Thyroid gland (tissue), 4 donors: ENCODE measurements around the gene PIP5K1A. TPM values are rescaled to one million over a fixed set of nuclear protein-coding genes. Genes with fewer than 3 reads are reported as not detected.
"Not testable (repeated sequence)": the region's sequence is repeated elsewhere in the genome, so short reads cannot be mapped to it uniquely, and the experiment has no call there.

Experiments used
- DNase-seq, 2 donors: peaks; one replicate each; pipeline ENCODE4 v3.0.0-alpha.2; 2019
- H3K27ac ChIP-seq, 3 donors: fragments of 200-600 bp; sonication (generic); 1 replicate in 2 of 3; 2 replicates in 1 of 3; pipeline ENCODE4 v1.5.1; 2016 to 2019; ENCODE audit warnings: mild to moderate bottlenecking in 1 of 3, moderate library complexity in 1 of 3
- H3K27me3 ChIP-seq: fragments of 200-600 bp; sonication (generic); one replicate; pipeline ENCODE4 v1.5.1; 2019
- H3K36me3 ChIP-seq, 2 donors: fragments of 200-600 bp; sonication (generic); one replicate each; pipeline ENCODE4 v1.5.1; 2016 to 2019
- H3K4me1 ChIP-seq, 2 donors: fragments of 200-600 bp; sonication (generic); one replicate each; pipeline ENCODE4 v1.5.1; 2017 to 2019
- H3K4me3 ChIP-seq, 3 donors: fragments of 200-600 bp; sonication (generic); replicated peaks in 1 of 3; 1 replicate in 2 of 3; 2 replicates in 1 of 3; pipeline ENCODE4 v1.5.1; 2016; ENCODE audit warnings: mild to moderate bottlenecking in 1 of 3
- H3K9me3 ChIP-seq: fragments of 200-600 bp; sonication (generic); one replicate; pipeline ENCODE4 v1.5.1; 2017
- POLR2A ChIP-seq, 2 donors: fragments of 450-650 bp; IDR thresholded peaks; one replicate each; pipeline ENCODE4 v1.6.1; 2017; ENCODE audit warnings: antibody characterized with exemption in 2 of 2, mild to moderate bottlenecking in 2 of 2, moderate library complexity in 1 of 2
- WGBS, 2 donors: methylation state at CpG; one replicate each; pipeline ENCODE4 v1.1.5; 2017; 5-methylcytosine and 5-hydroxymethylcytosine counted together
- intact Hi-C: fragments of 100-400 bp; cut with DNase I; formaldehyde crosslinking; loops from one replicate; pipeline ENCODE4 v1.15.1; 2023
- total RNA-seq, 4 donors: library from RNA; depleted of rRNA; stranded (reverse); fragments of >200 nt; gene quantifications; one replicate each; pipeline ENCODE4 v1.2.3, GENCODE V29; 2016
- TF ChIP-seq, protein P1 (sequence below), 6 experiments: fragments of 200-600 bp in 3 of 6; fragments of 450-650 bp in 3 of 6; sonication (generic) in 3 of 6; IDR thresholded peaks; one replicate each; pipeline ENCODE4 v1.5.1; 2016 to 2019; ENCODE audit warnings: antibody characterized with exemption in 6 of 6, mild to moderate bottlenecking in 2 of 6, inconsistent platforms in 1 of 6, moderate library complexity in 1 of 6

Gene PIP5K1A
- total RNA-seq, 4 donors from 2014 or later, result 53.4 to 74.5 (median 57.8) TPM

DNA sequence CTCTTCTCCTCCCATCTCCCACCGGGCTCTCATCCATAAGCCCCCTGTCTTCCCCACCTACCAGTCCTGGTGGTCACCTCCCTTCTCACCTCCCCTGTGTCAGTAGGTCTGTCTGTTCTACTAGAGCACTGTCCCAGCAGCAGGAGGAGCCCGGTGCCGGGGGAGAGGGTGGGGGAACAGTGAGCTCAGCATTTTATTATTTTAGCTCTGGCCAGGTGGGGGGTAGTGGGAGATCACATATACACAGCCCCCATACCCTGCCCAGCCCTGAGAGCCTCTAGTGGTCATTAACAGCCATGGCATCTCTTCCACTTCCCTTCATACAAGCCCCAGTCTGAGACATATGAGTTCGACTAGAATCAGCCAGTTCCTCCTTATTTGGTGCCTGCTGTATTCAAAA, 22.5 kb upstream of the PIP5K1A start, which contains the start of gene TMOD4:
Gene TMOD4, minus strand, starts transcription at position 119 of the 400 bp plus-strand sequence. CDS start 1,106 bp downstream, outside the sequence.
- intact Hi-C loops, result no loop called here

DNA sequence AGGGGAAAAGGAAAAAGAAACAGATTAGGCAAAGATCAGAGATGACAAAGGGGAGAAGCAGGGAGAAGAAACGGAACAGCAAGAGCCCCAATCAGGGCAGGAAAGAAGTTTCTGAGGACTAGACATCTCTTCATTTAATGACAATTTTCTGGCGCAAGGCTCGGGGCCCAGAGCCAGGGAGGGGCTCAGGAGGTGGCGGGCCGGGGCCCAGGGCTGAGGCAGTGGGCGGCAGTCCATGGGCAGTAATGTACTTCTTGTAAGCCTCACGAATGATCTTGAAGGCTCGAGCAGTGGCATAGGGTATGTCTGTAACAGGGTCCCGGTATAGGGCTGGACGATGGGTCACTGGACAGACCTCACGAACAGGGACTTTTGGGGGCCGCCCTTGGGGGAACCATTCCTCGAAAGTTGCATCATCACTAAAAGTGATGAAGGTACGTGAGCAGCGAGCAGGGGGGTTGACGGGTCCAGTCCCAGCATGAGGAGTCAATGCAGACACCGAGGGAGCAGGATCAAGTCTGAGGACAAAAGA, 21.8 kb upstream of the PIP5K1A start:
- DNase-seq, result no peak
- Histone ChIP-seq H3K9me3 (no peaks in the 10 kb centered on the region), H3K27ac (no peak overlapping the region), H3K4me1 (no peaks in the 10 kb centered on the region), H3K27me3 (no peaks in the 10 kb centered on the region), H3K36me3 (peaks cover 33 to 60% of the 10 kb centered on the region in 2 donors), H3K4me3 (no peak overlapping the region)
- 96% methylated on average over 17 of the region's 17 CpGs for WGBS, 2 donors
- no peak for TF ChIP-seq POLR2A (IDR thresholded peaks at IDR 0.05)
- TF ChIP-seq, protein P1, sequence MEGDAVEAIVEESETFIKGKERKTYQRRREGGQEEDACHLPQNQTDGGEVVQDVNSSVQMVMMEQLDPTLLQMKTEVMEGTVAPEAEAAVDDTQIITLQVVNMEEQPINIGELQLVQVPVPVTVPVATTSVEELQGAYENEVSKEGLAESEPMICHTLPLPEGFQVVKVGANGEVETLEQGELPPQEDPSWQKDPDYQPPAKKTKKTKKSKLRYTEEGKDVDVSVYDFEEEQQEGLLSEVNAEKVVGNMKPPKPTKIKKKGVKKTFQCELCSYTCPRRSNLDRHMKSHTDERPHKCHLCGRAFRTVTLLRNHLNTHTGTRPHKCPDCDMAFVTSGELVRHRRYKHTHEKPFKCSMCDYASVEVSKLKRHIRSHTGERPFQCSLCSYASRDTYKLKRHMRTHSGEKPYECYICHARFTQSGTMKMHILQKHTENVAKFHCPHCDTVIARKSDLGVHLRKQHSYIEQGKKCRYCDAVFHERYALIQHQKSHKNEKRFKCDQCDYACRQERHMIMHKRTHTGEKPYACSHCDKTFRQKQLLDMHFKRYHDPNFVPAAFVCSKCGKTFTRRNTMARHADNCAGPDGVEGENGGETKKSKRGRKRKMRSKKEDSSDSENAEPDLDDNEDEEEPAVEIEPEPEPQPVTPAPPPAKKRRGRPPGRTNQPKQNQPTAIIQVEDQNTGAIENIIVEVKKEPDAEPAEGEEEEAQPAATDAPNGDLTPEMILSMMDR (IDR thresholded peaks at IDR 0.05), result no peak
- intact Hi-C loops, result no loop called here

More for the DNA sequence above, 22.5 kb upstream of the PIP5K1A start, which contains the start of gene TMOD4:
- H3K4me3 ChIP-seq, result no peak within 1 kb of the TSS
- 56 to 63% methylated on average over 4 of the region's 4 CpGs for WGBS, 2 donors
- H3K9me3 ChIP-seq, result no peaks in the 10 kb centered on the region
- no peaks in the 10 kb centered on the region for H3K27me3 ChIP-seq
- no peak for DNase-seq
- H3K27ac ChIP-seq, result no peak within 1 kb of the TSS
- H3K4me1 ChIP-seq, result no peaks in the 10 kb centered on the region
- no peak for TF ChIP-seq POLR2A (IDR thresholded peaks at IDR 0.05)
- TF ChIP-seq, protein P1 (IDR thresholded peaks at IDR 0.05), result peak in 1 of 6 experiments; percentile 39
- H3K36me3 ChIP-seq, result peaks cover 26 to 53% of the 10 kb centered on the region in 2 donors

DNA sequence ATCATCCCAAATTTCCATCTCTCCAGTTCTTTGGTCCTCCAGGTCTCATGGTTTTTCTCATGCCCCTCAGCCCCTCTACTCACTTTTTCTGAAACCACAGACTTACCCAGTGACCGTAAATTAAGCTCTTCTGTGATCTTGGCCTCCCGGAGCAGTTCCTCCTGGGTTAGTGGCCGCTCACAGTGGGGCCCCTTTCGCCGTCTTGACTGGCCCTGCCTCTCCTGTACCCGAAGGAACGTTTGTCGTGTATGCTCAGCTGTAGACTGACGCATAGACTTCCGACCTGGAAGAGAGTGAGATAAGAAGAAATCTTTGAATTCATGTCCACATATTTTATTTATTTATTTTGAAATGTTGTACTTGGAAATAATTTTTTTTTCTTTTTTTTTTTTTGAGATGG, 14.1 kb upstream of the PIP5K1A start:
- no peak for DNase-seq
- H3K27me3 ChIP-seq, result no peaks in the 10 kb centered on the region
- H3K27ac ChIP-seq, result no peak overlapping the region
- peaks cover 50 to 59% of the 10 kb centered on the region in 2 donors for H3K36me3 ChIP-seq
- H3K4me3 ChIP-seq, result no peak overlapping the region
- H3K4me1 ChIP-seq, result peaks cover 10 to 11% of the 10 kb centered on the region in 2 donors
- intact Hi-C loops, result no loop called here
- 96% methylated on average over 10 of the region's 10 CpGs for WGBS, 2 donors
- TF ChIP-seq, protein P1 (IDR thresholded peaks at IDR 0.05), result no peak
- no peak for TF ChIP-seq POLR2A (IDR thresholded peaks at IDR 0.05)
- H3K9me3 ChIP-seq, result no peaks in the 10 kb centered on the region

DNA sequence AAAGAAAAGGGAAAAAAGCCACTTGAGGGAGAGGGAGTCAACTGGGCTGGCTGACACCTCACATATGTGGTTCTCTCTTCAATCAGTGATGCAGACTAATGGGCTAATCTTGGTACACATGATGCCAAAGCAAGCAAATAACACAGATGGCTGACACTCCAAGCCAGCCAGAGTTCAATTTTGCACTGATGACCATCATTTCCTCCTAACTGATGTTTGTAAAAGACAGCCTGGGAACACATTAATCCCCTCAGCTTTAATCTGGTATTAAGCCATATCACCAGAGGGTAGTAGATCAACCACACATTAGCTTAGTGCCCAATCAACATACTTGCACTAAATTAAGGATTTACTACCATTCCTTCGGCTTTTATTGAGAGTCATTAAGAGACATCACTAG, 11.1 kb upstream of the PIP5K1A start:
- 92 to 100% methylated on average over 1 of the region's 1 CpG for WGBS, 2 donors
- peaks cover 32% of the 10 kb centered on the region in 2 donors for H3K36me3 ChIP-seq
- H3K9me3 ChIP-seq, result no peaks in the 10 kb centered on the region
- DNase-seq, result no peak
- intact Hi-C loops, result no loop called here
- H3K27me3 ChIP-seq, result no peaks in the 10 kb centered on the region
- no peak overlapping the region for H3K27ac ChIP-seq
- no peak overlapping the region for H3K4me3 ChIP-seq
- TF ChIP-seq POLR2A (IDR thresholded peaks at IDR 0.05), result no peak
- TF ChIP-seq, protein P1 (IDR thresholded peaks at IDR 0.05), result no peak
- peaks cover 11 to 15% of the 10 kb centered on the region in 2 donors for H3K4me1 ChIP-seq

DNA sequence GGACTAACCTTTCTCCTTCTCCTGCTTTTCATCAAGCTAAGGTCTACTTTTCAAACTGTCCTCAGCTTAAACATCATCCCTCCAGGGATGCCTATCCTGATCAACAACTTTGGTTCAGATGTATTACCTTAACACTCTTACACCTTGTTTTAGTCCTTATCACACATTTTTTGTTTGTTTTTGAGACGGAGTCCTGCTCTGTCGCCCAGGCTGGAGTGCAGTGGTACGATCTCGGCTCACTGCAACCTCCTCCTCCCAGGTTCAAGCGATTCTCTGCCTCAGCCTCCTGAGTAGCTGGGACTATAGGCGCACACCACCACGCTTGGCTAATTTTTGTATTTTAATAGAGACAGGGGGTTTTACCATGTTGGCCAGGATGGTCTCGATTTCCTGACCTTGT, 9.7 kb upstream of the PIP5K1A start:
- intact Hi-C loops, H3K27ac ChIP-seq: not testable (repeated sequence)
- H3K36me3 ChIP-seq, result peaks cover 21% of the 10 kb centered on the region in 2 donors

More for the DNA sequence above, 9.7 kb upstream of the PIP5K1A start:
- not testable (repeated sequence) for DNase-seq, H3K27me3 ChIP-seq, H3K9me3 ChIP-seq
- WGBS, 2 donors, result 59 to 61% methylated on average over 8 of the region's 8 CpGs
- Histone ChIP-seq H3K4me3 (peak overlapping the region in 1 of 3 donors; percentile 60), H3K4me1 (peaks cover 11 to 15% of the 10 kb centered on the region in 2 donors)
